PC-9 (cell line): ENCODE data around the gene SLC1A7.

Source experiments
- EZH2 ChIP-seq: fragments of 200-600 bp; sonication (generic); IDR thresholded peaks from 2 replicates; pipeline ENCODE4 v1.8.0; 2017; ENCODE audit warnings: antibody characterized with exemption, low read depth
- TF ChIP-seq, protein P1 (sequence below): fragments of 200-600 bp; sonication (generic); conservative IDR thresholded peaks from 2 replicates; pipeline ENCODE4 v1.6.1; 2017; ENCODE audit warnings: mixed run types, antibody characterized with exemption, mild to moderate bottlenecking, moderate library complexity

DNA sequence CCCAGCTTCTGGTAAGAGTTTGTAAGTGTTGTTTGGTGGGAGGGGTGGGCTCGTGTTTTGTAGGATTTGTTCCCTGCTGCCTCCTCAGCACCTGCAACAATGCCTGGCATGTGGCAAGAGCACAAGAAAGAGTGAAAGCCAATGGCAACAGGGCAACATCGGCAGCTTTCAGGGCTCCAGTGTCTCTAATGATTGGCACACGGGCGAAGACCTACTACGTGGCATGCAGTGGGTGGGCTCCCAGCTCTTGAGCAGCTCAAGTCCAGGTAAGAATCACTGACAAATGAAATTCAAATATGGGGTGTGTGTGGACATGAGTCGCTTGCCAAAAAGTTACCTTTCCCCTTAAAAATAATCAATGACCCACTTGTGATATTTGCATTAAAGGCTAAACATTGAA, 23.9 kb upstream of the SLC1A7 start:
- TF ChIP-seq, protein P1, sequence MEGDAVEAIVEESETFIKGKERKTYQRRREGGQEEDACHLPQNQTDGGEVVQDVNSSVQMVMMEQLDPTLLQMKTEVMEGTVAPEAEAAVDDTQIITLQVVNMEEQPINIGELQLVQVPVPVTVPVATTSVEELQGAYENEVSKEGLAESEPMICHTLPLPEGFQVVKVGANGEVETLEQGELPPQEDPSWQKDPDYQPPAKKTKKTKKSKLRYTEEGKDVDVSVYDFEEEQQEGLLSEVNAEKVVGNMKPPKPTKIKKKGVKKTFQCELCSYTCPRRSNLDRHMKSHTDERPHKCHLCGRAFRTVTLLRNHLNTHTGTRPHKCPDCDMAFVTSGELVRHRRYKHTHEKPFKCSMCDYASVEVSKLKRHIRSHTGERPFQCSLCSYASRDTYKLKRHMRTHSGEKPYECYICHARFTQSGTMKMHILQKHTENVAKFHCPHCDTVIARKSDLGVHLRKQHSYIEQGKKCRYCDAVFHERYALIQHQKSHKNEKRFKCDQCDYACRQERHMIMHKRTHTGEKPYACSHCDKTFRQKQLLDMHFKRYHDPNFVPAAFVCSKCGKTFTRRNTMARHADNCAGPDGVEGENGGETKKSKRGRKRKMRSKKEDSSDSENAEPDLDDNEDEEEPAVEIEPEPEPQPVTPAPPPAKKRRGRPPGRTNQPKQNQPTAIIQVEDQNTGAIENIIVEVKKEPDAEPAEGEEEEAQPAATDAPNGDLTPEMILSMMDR = no peak
- TF ChIP-seq EZH2 = no peak
